Endothelial cell of hepatic sinusoid (primary cell): Measurements from ENCODE around the gene NADK2.

ENCODE experiments used
- in situ Hi-C: cut with HindIII; loops from 2 replicates; pipeline ENCODE4 v1.10.0; 2017; ENCODE audit warnings: low sequenced_read_pairs

NADK2 gene

GRCh38 chr5:36168737-36169136, 73.0 kb downstream of the NADK2 start:
- in situ Hi-C loops = loop anchor here (10.0 kb wide), 1 partner anchor 326 kb away; no protein-coding TSS in a partner anchor

GRCh38 chr5:36164461-36164860, 77.3 kb downstream of the NADK2 start:
- in situ Hi-C loops = loop anchor here (10.0 kb wide), 1 partner anchor 330 kb away; no protein-coding TSS in a partner anchor

GRCh38 chr5:36162810-36163486, 78.8 kb downstream of the NADK2 start:
- in situ Hi-C loops = loop anchor here (10.0 kb wide), 1 partner anchor 332 kb away; no protein-coding TSS in a partner anchor

GRCh38 chr5:36161361-36161760, 80.4 kb downstream of the NADK2 start:
- in situ Hi-C loops = loop anchor here (10.0 kb wide), 1 partner anchor 333 kb away; no protein-coding TSS in a partner anchor

- in situ Hi-C loops = loop anchor here (10.0 kb wide), 1 partner anchor 334 kb away; no protein-coding TSS in a partner anchor
These were observed 81.1 kb downstream of the NADK2 start for GRCh38 chr5:36160617-36161016.

- in situ Hi-C loops = no loop called here
These were observed 83.6 kb downstream of the NADK2 start for GRCh38 chr5:36158144-36158543.

- in situ Hi-C loops = no loop called here
These were observed 85.1 kb downstream of the NADK2 start for GRCh38 chr5:36156619-36157018.

- in situ Hi-C loops = no loop called here
These were observed 85.6 kb downstream of the NADK2 start for GRCh38 chr5:36156121-36156601.

GRCh38 chr5:36155291-36155690, 86.4 kb downstream of the NADK2 start:
- in situ Hi-C loops = no loop called here

GRCh38 chr5:36153726-36154125, 88.0 kb downstream of the NADK2 start:
- in situ Hi-C loops = loop anchor here (5.0 kb wide), 1 partner anchor 61 kb away; no protein-coding TSS in a partner anchor

- in situ Hi-C loops = loop anchor here (5.0 kb wide), 1 partner anchor 61 kb away; no protein-coding TSS in a partner anchor
These were observed 88.4 kb downstream of the NADK2 start for GRCh38 chr5:36153298-36153677.

- in situ Hi-C loops = loop anchor here (5.0 kb wide), 1 partner anchor 60 kb away; no protein-coding TSS in a partner anchor
These were observed 89.1 kb downstream of the NADK2 start for GRCh38 chr5:36152324-36153297.

GRCh38 chr5:36151434-36152323, 90.0 kb downstream of the NADK2 start, which contains the start of the genes LMBRD2 and SKP2:
LMBRD2 (minus strand) TSS chr5:36151887; CDS start chr5:36143349, 8,538 bp downstream.
SKP2 (plus strand) TSS chr5:36152111; CDS start chr5:36152263, 152 bp downstream.
- in situ Hi-C loops = loop anchor here (5.0 kb wide), 1 partner anchor 59 kb away; no protein-coding TSS in a partner anchor

- in situ Hi-C loops = loop anchor here (5.0 kb wide), 1 partner anchor 59 kb away; no protein-coding TSS in a partner anchor
These were observed 90.9 kb downstream of the NADK2 start for GRCh38 chr5:36150676-36151433.

- in situ Hi-C loops = no loop called here
These were observed 94.0 kb downstream of the NADK2 start for GRCh38 chr5:36147681-36148080.

- in situ Hi-C loops = no loop called here
These were observed 95.3 kb downstream of the NADK2 start for GRCh38 chr5:36146390-36146789.

GRCh38 chr5:36145311-36145710, 96.4 kb downstream of the NADK2 start:
- in situ Hi-C loops = no loop called here
